HEK293 (cell line): ENCODE results near the gene AK1.

ENCODE experiments used
- ZFHX2 ChIP-seq: fragments of 450-650 bp; formaldehyde crosslinking; conservative IDR thresholded peaks from 2 replicates; pipeline ENCODE4 v1.5.1; 2016; ENCODE audit warnings: missing biosample characterization, missing genetic modification characterization
- ZNF169 ChIP-seq: fragments of 450-650 bp; formaldehyde crosslinking; IDR thresholded peaks from 2 replicates; pipeline ENCODE4 v1.5.1; 2016; ENCODE audit warnings: missing biosample characterization, missing genetic modification characterization
- ZNF302 ChIP-seq: fragments of 450-650 bp; formaldehyde crosslinking; IDR thresholded peaks from 2 replicates; pipeline ENCODE4 v1.5.1; 2016; ENCODE audit warnings: missing biosample characterization, missing genetic modification characterization, low read depth
- ZNF416 ChIP-seq: fragments of 450-650 bp; formaldehyde crosslinking; IDR thresholded peaks from 2 replicates; pipeline ENCODE4 v1.5.1; 2016; ENCODE audit warnings: missing biosample characterization, missing genetic modification characterization
- ZNF561 ChIP-seq: fragments of 450-650 bp; IDR thresholded peaks from 2 replicates; pipeline ENCODE4 v1.5.1; 2018; ENCODE audit warnings: missing biosample characterization, missing genetic modification characterization, borderline replicate concordance
- ZNF747 ChIP-seq: fragments of 450-650 bp; formaldehyde crosslinking; IDR thresholded peaks from 2 replicates; pipeline ENCODE4 v1.5.1; 2016; ENCODE audit warnings: missing biosample characterization, missing genetic modification characterization
- ZSCAN16 ChIP-seq: fragments of 450-650 bp; formaldehyde crosslinking; IDR thresholded peaks from 2 replicates; pipeline ENCODE4 v1.5.1; 2016; ENCODE audit warnings: missing biosample characterization, missing genetic modification characterization
- TF ChIP-seq, protein P1 (sequence below): fragments of 450-650 bp; formaldehyde crosslinking; IDR thresholded peaks from 2 replicates; pipeline ENCODE4; 2016; ENCODE audit warnings: missing biosample characterization, missing genetic modification characterization
- TF ChIP-seq, protein P2 (sequence below): fragments of 450-650 bp; formaldehyde crosslinking; IDR thresholded peaks from 2 replicates; pipeline ENCODE4 v1.5.1; 2017; ENCODE audit warnings: missing biosample characterization, missing genetic modification characterization
- TF ChIP-seq, protein P3 (sequence below): fragments of 450-650 bp; formaldehyde crosslinking; IDR thresholded peaks from 2 replicates; pipeline ENCODE4 v1.5.1; 2016; ENCODE audit warnings: missing biosample characterization, missing genetic modification characterization

DNA sequence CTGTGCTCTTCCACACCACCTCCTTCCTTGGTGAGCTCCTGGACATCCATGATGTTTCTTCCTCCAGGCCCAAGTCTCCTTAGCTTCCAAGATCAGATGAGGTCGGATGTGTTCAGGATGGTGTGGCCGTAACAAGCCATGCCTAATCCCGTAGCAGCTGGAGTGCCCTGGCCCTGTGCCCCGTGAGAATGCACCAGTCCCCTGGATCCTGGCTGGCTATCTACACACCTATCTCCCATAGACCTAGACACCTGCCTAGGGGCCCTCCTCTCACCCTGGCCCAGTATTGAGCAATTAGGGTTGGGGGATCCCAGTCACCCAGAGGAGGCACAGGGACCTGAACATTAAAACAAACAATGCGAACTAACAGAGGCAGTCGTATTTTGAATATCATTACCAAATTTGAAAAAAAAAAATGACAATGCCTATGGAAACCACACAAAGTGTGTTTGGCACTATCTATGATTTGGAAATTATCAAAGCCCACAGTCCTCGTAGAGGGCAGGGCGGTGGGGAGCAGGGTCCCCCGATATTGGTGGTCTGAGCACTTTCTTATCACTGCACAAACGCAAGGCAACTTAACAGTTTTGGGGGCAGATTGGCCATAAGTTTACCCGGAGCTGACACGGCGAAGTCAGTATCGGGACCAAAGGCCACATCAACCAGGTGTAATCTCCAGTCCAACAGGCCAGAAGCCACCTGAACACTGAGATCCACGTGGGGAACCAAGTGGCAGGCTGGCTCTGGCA lies 36.2 kb downstream of the AK1 start:
- TF ChIP-seq, protein P1, sequence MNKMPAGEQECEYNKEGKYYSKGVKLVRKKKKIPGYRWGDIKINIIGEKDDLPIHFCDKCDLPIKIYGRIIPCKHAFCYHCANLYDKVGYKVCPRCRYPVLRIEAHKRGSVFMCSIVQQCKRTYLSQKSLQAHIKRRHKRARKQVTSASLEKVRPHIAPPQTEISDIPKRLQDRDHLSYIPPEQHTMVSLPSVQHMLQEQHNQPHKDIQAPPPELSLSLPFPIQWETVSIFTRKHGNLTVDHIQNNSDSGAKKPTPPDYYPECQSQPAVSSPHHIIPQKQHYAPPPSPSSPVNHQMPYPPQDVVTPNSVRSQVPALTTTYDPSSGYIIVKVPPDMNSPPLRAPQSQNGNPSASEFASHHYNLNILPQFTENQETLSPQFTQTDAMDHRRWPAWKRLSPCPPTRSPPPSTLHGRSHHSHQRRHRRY: no peak
- TF ChIP-seq, protein P2, sequence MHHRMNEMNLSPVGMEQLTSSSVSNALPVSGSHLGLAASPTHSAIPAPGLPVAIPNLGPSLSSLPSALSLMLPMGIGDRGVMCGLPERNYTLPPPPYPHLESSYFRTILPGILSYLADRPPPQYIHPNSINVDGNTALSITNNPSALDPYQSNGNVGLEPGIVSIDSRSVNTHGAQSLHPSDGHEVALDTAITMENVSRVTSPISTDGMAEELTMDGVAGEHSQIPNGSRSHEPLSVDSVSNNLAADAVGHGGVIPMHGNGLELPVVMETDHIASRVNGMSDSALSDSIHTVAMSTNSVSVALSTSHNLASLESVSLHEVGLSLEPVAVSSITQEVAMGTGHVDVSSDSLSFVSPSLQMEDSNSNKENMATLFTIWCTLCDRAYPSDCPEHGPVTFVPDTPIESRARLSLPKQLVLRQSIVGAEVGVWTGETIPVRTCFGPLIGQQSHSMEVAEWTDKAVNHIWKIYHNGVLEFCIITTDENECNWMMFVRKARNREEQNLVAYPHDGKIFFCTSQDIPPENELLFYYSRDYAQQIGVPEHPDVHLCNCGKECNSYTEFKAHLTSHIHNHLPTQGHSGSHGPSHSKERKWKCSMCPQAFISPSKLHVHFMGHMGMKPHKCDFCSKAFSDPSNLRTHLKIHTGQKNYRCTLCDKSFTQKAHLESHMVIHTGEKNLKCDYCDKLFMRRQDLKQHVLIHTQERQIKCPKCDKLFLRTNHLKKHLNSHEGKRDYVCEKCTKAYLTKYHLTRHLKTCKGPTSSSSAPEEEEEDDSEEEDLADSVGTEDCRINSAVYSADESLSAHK (tag by site-specific recombination): no peak
- TF ChIP-seq, protein P3, sequence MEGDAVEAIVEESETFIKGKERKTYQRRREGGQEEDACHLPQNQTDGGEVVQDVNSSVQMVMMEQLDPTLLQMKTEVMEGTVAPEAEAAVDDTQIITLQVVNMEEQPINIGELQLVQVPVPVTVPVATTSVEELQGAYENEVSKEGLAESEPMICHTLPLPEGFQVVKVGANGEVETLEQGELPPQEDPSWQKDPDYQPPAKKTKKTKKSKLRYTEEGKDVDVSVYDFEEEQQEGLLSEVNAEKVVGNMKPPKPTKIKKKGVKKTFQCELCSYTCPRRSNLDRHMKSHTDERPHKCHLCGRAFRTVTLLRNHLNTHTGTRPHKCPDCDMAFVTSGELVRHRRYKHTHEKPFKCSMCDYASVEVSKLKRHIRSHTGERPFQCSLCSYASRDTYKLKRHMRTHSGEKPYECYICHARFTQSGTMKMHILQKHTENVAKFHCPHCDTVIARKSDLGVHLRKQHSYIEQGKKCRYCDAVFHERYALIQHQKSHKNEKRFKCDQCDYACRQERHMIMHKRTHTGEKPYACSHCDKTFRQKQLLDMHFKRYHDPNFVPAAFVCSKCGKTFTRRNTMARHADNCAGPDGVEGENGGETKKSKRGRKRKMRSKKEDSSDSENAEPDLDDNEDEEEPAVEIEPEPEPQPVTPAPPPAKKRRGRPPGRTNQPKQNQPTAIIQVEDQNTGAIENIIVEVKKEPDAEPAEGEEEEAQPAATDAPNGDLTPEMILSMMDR (tag by site-specific recombination): no peak
- TF ChIP-seq ZFHX2 (tag by site-specific recombination) (no peak), ZNF169 (tag by site-specific recombination) (no peak), ZNF416 (tag by site-specific recombination) (no peak), ZNF302 (tag by site-specific recombination) (no peak), ZNF561 (tag by site-specific recombination) (no peak), ZNF747 (tag by site-specific recombination) (no peak), ZSCAN16 (tag by site-specific recombination) (no peak)
